ENCODE data around the gene TMEM201.

DNA sequence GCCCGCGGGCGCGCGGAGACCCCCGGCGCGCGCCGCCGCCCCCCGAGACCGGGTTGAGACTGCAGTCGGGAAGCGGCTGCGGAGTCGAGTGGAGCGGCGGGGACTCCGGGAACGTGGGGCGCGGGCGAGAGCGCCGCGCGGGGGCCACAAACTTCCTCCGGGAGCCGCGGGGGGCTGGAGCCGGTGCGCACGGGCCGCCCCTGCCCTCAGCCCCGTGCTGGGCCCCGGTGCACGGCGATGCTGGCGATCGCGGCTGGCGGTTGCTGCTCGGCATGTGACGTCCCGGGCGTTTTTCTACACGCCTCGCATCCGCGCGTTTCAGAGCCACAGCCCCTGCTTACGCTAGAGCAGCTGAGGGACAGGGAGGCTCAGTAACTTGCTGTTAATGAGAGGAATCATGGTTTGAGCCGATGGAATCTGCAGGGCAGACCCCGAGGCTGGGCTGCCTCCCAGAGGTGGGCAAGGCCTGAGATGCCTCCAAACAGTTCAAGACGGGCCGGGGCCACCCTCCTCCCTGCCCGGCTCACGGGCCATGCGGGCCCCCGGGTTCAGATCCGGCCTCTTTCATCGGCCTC, 520 bp downstream of the TMEM201 start:
- TF ChIP-seq POLR2A (IDR thresholded peaks at IDR 0.05; ENCODE audit: low read depth, low read length) (no peak), CTCF (conservative IDR thresholded peaks at IDR 0.05; ENCODE audit: low read depth, low read length) (no peak), RAD21 (IDR thresholded peaks at IDR 0.05; ENCODE audit: low read length) (no peak)

Measured in IMR-90 (cell line).